Prostate gland (tissue), 2 donors: ENCODE measurements around the gene LMAN2L. TPM values are rescaled to one million over a fixed set of nuclear protein-coding genes. Genes with fewer than 3 reads are reported as not detected.

Experiments used
- DNase-seq: peaks from one replicate; pipeline ENCODE4 v3.0.0-alpha.2; 2019; ENCODE audit warnings: low spot score
- H3K27ac ChIP-seq, 2 donors: fragments of 200-600 bp; sonication (generic); 2 replicates each; pipeline ENCODE4 v1.5.1; 2017 to 2019
- H3K27me3 ChIP-seq: fragments of 200-600 bp; sonication (generic); replicated peaks from 2 replicates; pipeline ENCODE4 v1.5.1; 2019; ENCODE audit not compliant: insufficient read depth
- H3K36me3 ChIP-seq, 2 donors: fragments of 200-600 bp; sonication (generic); 1 replicate in 1 of 2; 2 replicates in 1 of 2; pipeline versions ENCODE4 v1.5.1 to v1.8.1; 2017 to 2019
- H3K4me1 ChIP-seq: fragments of 200-600 bp; sonication (generic); replicated peaks from 2 replicates; pipeline ENCODE4 v1.5.1; 2019
- H3K4me3 ChIP-seq, 2 donors: fragments of 200-600 bp; sonication (generic); 2 replicates each; pipeline ENCODE4 v1.5.1; 2017 to 2019
- H3K9me3 ChIP-seq: fragments of 200-600 bp; sonication (generic); 2 replicates; pipeline ENCODE4 v1.5.1; 2017
- POLR2A ChIP-seq: fragments of 450-650 bp; IDR thresholded peaks from one replicate; pipeline ENCODE4 v1.6.1; 2016; ENCODE audit warnings: antibody characterized with exemption, mild to moderate bottlenecking
- POLR2AphosphoS5 ChIP-seq: sonication (generic); formaldehyde crosslinking; IDR thresholded peaks from one replicate; pipeline ENCODE4 v1.6.1; 2017; ENCODE audit warnings: antibody characterized with exemption
- WGBS: methylation state at CpG from one replicate; pipeline ENCODE4 v1.1.5; 2018; 5-methylcytosine and 5-hydroxymethylcytosine counted together
- intact Hi-C: fragments of 100-400 bp; cut with DNase I; formaldehyde crosslinking; loops from one replicate; pipeline ENCODE4 v1.14.2; 2022
- total RNA-seq, 2 donors: library from RNA; depleted of rRNA; stranded (reverse); fragments of >200 nt; gene quantifications; one replicate each; pipeline ENCODE4 v1.1.0, GENCODE V29; 2016
- TF ChIP-seq, protein P1 (sequence below), 4 experiments: fragments of 200-600 bp in 2 of 4; fragments of 450-650 bp in 2 of 4; sonication (generic) in 2 of 4; IDR thresholded peaks; 1 replicate in 3 of 4; 2 replicates in 1 of 4; pipeline ENCODE4 v1.5.1; 2016 to 2019; ENCODE audit warnings: antibody characterized with exemption in 4 of 4, mild to moderate bottlenecking in 2 of 4, moderate library complexity in 2 of 4

The LMAN2L gene
- total RNA-seq, 2 donors from 2014 or later = 26.1 to 26.8 TPM

DNA sequence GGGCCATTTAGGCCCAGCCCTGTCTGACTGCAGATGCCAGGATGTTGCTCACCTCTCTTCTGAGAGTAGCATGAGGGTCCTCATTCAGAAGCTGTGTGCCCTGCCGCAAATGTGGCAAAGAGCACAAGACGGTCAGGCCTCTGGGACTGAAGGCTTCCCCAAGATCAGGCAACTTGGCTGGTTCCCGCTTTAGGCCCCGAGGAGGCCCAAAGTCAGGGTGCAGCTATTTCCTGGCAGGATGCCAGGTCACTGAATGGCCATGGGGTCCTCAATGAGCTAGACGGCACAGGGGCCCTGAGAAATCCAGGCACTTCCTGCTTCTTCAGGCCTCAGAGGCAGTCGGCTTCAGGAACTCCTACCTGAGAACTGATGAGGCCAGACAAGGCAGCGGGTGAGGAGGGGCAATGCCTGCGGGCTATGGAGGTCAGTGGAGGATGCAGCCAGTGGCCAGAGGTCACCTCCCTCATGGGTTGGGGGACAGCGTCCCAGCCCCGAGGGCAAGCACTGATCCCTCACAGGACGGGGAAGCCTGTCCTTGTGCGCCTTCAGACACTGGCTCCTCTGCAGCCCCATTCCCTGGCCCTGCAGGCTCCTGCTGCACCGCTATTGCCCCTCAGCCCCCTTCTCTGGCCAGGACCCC, 44.9 kb downstream of the LMAN2L start:
- intact Hi-C loops = no loop called here
- H3K27ac ChIP-seq = no peak overlapping the region
- TF ChIP-seq POLR2AphosphoS5 (no peak), POLR2A (no peak)
- TF ChIP-seq, protein P1, sequence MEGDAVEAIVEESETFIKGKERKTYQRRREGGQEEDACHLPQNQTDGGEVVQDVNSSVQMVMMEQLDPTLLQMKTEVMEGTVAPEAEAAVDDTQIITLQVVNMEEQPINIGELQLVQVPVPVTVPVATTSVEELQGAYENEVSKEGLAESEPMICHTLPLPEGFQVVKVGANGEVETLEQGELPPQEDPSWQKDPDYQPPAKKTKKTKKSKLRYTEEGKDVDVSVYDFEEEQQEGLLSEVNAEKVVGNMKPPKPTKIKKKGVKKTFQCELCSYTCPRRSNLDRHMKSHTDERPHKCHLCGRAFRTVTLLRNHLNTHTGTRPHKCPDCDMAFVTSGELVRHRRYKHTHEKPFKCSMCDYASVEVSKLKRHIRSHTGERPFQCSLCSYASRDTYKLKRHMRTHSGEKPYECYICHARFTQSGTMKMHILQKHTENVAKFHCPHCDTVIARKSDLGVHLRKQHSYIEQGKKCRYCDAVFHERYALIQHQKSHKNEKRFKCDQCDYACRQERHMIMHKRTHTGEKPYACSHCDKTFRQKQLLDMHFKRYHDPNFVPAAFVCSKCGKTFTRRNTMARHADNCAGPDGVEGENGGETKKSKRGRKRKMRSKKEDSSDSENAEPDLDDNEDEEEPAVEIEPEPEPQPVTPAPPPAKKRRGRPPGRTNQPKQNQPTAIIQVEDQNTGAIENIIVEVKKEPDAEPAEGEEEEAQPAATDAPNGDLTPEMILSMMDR (IDR thresholded peaks at IDR 0.05) = no peak
- no peaks in the 10 kb centered on the region for H3K27me3 ChIP-seq
- H3K4me1 ChIP-seq = no peaks in the 10 kb centered on the region
- WGBS = 81% methylated on average over 9 of the region's 13 CpGs
- no peak for DNase-seq
- no peaks in the 10 kb centered on the region for H3K9me3 ChIP-seq
- H3K4me3 ChIP-seq = no peak overlapping the region
- no peaks in the 10 kb centered on the region for H3K36me3 ChIP-seq

DNA sequence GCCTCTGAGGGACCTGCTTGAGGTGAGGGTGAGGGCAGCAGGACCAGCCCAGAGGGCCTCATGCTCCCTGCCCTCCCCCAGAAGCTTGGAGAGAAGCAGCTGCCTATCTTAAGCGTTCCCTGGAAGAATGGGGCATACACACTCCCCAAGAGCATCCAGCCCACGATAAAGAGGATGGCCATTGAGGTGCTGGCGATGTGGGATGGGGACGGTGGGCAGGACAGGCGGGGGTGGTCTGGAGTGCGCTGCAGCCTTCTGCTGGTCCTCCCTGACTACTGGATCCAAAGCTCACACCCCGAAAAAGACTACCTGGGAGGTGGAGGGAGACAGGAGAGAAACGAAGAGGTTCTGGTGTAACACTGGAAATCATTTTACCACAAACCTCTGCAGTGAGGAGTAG, 45.6 kb downstream of the LMAN2L start:
- intact Hi-C loops = no loop called here
- H3K36me3 ChIP-seq = no peaks in the 10 kb centered on the region
- no peak overlapping the region for H3K27ac ChIP-seq
- no peaks in the 10 kb centered on the region for H3K4me1 ChIP-seq
- H3K4me3 ChIP-seq = no peak overlapping the region
- no peak for TF ChIP-seq POLR2AphosphoS5
- TF ChIP-seq, protein P1 (IDR thresholded peaks at IDR 0.05) = no peak
- H3K27me3 ChIP-seq = no peaks in the 10 kb centered on the region
- H3K9me3 ChIP-seq = no peaks in the 10 kb centered on the region
- 86% methylated on average over 8 of the region's 8 CpGs for WGBS
- no peak for DNase-seq

DNA sequence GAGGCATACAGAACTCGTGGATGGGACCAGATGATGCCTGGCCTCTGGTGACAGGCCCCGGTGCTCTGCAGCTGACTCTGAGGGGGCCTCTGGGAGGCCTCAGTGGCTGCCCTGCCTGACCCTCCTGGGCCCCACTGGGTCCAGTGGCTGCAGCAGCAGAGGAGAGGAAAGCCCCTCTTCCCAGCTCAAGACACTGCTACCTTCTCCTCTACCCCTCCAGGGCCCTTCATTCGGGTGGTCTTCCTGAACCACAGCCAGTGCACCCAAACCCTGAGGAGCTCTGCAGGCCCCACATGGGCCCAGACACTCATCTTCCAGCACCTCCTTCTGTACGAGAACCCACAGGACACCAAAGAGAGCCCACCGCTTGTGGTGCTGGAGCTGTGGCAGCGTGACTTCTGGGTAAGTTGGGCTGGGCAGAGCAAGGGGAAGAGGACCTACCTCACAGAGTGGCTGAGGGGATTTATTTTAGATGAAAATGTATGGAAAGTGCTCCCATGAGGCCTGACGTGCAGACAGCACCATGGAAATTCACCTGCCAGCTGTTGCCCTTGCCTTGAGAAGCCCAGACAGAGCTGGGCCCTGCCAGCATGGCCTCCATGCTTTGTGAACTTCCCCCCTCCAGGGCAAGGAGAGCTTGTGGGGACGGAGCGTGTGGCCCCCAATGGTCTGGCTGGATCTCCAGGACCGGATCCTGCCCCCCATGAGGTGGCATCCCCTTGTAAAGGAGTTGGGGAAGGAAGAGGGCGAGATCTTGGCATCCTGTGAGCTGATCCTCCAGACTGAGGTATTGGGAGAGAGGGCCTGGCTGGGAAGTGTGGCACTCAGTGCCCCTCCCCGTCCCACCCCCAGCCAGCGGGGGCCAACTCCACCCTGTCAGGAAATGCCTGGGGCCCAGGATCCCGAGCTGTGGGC, 46.3 kb downstream of the LMAN2L start:
- TF ChIP-seq POLR2A (no peak), POLR2AphosphoS5 (no peak)
- TF ChIP-seq, protein P1 (IDR thresholded peaks at IDR 0.05) = no peak
- WGBS = 80% methylated on average over 14 of the region's 14 CpGs
- no peak for DNase-seq
- no peak overlapping the region for H3K4me3 ChIP-seq
- intact Hi-C loops = no loop called here
- no peaks in the 10 kb centered on the region for H3K27me3 ChIP-seq
- H3K36me3 ChIP-seq = no peaks in the 10 kb centered on the region
- H3K27ac ChIP-seq = no peak overlapping the region
- H3K9me3 ChIP-seq = no peaks in the 10 kb centered on the region
- no peaks in the 10 kb centered on the region for H3K4me1 ChIP-seq

GRCh38 chr2:96692094-96692971, 47.5 kb downstream of the LMAN2L start:
- DNase-seq = no peak
- 92% methylated on average over 14 of the region's 14 CpGs for WGBS
- TF ChIP-seq, protein P1 (IDR thresholded peaks at IDR 0.05) = no peak
- TF ChIP-seq POLR2AphosphoS5 (no peak), POLR2A (no peak)

More at GRCh38 chr2:96692094-96692971, 47.5 kb downstream of the LMAN2L start:
- H3K27me3 ChIP-seq = no peaks in the 10 kb centered on the region
- no peak overlapping the region for H3K27ac ChIP-seq
- H3K36me3 ChIP-seq = no peaks in the 10 kb centered on the region
- intact Hi-C loops = no loop called here
- no peaks in the 10 kb centered on the region for H3K4me1 ChIP-seq
- H3K4me3 ChIP-seq = no peak overlapping the region
- no peaks in the 10 kb centered on the region for H3K9me3 ChIP-seq
